Panc1 (cell line): ENCODE data around the gene CNKSR3. TPM values are rescaled to one million over a fixed set of nuclear protein-coding genes. Genes with fewer than 3 reads are reported as not detected.

ENCODE experiments used
- ATAC-seq: fragments of 200-7000 bp; cut with Tn5 transposase; 2 replicates; pipeline ENCODE4 v1.9.1; 2020; ENCODE audit warnings: mild to moderate bottlenecking, moderate library complexity
- BruUV-seq: library from RNA; stranded (reverse); fragments of 400-500 nt; replicated peaks from 2 replicates; lab custom pipeline; 2021; lab: Mats Ljungman, UMichigan
- CTCF ChIA-PET: fragments of 300-600 bp; sonication (Branson Sonifier 250); formaldehyde crosslinking; loops from one replicate; lab custom pipeline; 2022; ENCODE audit warnings: antibody characterized with exemption; lab: Charles Lee
- POLR2A ChIA-PET: fragments of 300-600 bp; sonication (Branson Sonifier 250); formaldehyde crosslinking; loops from one replicate; lab custom pipeline; 2022; ENCODE audit warnings: antibody characterized with exemption; lab: Charles Lee
- DNase-seq: peaks from one replicate; pipeline ENCODE4 v3.0.0-alpha.2; 2010; ENCODE audit warnings: low read depth, low spot score
- H3K27ac ChIP-seq: 2 replicates; pipeline ENCODE4 v1.5.1; 2011; ENCODE audit warnings: mild to moderate bottlenecking, low read length, inconsistent platforms
- H3K27me3 ChIP-seq: fragments of 200-500 bp; sonication (Bioruptor generic); 2 replicates; pipeline ENCODE4 v1.6.0; 2014; ENCODE audit warnings: low read length, inconsistent platforms; ENCODE audit not compliant: control insufficient read depth, insufficient read depth
- H3K36me3 ChIP-seq: fragments of 200-500 bp; sonication (Bioruptor generic); 2 replicates; pipeline ENCODE4 v1.5.1; 2014; ENCODE audit warnings: inconsistent platforms, mild to moderate bottlenecking, low read length, moderate library complexity; ENCODE audit not compliant: control insufficient read depth, insufficient read depth
- H3K4me1 ChIP-seq: 2 replicates; pipeline ENCODE4 v1.5.1; 2011; ENCODE audit warnings: inconsistent platforms, mild to moderate bottlenecking, low read length, moderate library complexity; ENCODE audit not compliant: control insufficient read depth, insufficient read depth
- H3K4me3 ChIP-seq, 2 experiments: 2 replicates each; pipeline ENCODE4 v1.5.1; 2011 to 2012; ENCODE audit warnings: low read depth in 2 of 2, low read length in 2 of 2, mild to moderate bottlenecking in 2 of 2, inconsistent platforms in 1 of 2, moderate library complexity in 1 of 2
- H3K9me3 ChIP-seq: fragments of 200-500 bp; sonication (Bioruptor generic); 2 replicates; pipeline ENCODE4 v1.5.1; 2014; ENCODE audit warnings: low read depth, mild to moderate bottlenecking, inconsistent platforms, low read length, moderate library complexity; ENCODE audit not compliant: control insufficient read depth, insufficient read depth
- POLR2AphosphoS5 ChIP-seq: IDR thresholded peaks from 2 replicates; pipeline ENCODE4 v1.6.1; 2012; ENCODE audit warnings: mild to moderate bottlenecking, low read depth, low read length, moderate library complexity
- SIN3A ChIP-seq: IDR thresholded peaks from 2 replicates; pipeline ENCODE4 v1.6.1; 2012; ENCODE audit warnings: low read depth, mild to moderate bottlenecking, low read length, moderate library complexity, borderline replicate concordance; ENCODE audit not compliant: insufficient read depth
- TCF7L2 ChIP-seq: IDR thresholded peaks from 2 replicates; pipeline ENCODE4 v1.6.1; 2011; ENCODE audit warnings: mild to moderate bottlenecking, low read depth, low read length, inconsistent platforms
- in situ Hi-C: cut with HindIII; loops from 2 replicates; pipeline ENCODE4 v1.10.0; 2016; ENCODE audit warnings: low sequenced_read_pairs, low pct_unique_long_range_greater_than_20kb
- intact Hi-C: fragments of 100-400 bp; cut with micrococcal nuclease; formaldehyde crosslinking; loops from one replicate; pipeline ENCODE4 v1.10.0; 2022; ENCODE audit not compliant: unreplicated experiment
- total RNA-seq: library from RNA; stranded (reverse); gene quantifications from one replicate; pipeline ENCODE4 v1.2.1, GENCODE V29; 2021; ENCODE audit not compliant: unreplicated experiment
- TF ChIP-seq, protein P1 (sequence below): fragments of 450-650 bp; IDR thresholded peaks from 2 replicates; pipeline ENCODE4 v1.5.1; 2017; ENCODE audit warnings: mild to moderate bottlenecking
- TF ChIP-seq, protein P2 (sequence below), 2 experiments: IDR thresholded peaks; 2 replicates each; pipeline ENCODE4 v1.6.1; 2011 to 2012; ENCODE audit warnings: low read depth in 2 of 2, control low read depth in 1 of 2, low read length in 1 of 2, mild to moderate bottlenecking in 1 of 2, moderate library complexity in 1 of 2; ENCODE audit not compliant: insufficient read depth in 1 of 2

The CNKSR3 gene
- total RNA-seq, 1 experiment from 2014 or later, result 18.2 TPM

DNA sequence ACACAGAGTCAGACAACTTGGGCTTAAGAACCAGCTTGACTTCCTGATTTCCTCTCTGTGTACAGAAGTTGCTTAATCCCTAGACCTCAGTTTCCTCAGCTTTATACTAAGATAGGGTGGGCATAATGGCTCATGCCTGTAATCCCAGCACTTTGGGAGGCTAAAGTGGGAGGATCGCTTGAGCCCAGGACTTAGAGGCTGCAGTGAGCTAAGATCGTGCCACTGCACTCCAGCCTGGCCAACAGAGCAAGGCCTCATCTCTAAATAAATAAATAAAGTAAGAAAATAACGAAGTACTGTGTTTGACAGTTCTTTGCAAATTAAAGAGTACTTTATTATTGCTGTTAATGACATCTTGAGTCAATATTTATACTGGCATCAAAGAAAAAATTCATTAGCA, 41.7 kb downstream of the CNKSR3 start:
- H3K27me3 ChIP-seq, result no peaks in the 10 kb centered on the region

DNA sequence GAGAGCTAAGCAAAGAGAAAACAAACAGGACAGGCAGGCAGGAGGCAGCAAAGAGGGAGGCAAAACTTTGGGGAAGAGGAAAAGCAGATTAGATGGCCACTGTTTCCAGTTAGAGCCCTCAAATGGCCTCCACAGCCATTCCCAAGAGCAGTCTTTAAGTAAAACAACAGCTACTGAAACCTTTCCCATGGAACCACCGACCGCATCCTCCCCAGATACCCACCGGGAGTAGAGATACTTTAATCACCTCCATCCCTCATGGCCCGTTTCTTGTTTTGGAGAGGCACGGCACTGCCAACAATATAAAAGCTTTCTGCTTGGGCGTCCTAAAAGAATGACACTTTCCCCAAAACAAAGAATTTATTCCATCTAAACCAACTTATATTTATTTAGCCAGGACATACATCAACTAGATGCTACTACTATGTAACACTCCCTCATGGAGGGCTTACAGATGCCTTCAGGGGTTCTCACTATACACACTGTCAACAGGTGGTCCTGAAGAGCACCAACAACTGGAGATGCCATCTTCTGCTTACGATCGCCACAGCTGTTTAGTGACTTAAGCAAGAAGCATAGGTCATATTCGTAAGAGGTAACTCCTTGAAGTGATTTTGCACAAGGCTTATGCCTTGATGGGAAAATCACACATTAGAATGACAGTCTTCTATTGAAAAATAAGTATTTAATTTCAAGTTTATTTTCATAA, 43.4 kb downstream of the CNKSR3 start:
- CTCF ChIA-PET, result no interaction called here

More for the DNA sequence above, 41.7 kb downstream of the CNKSR3 start:
- Histone ChIP-seq H3K4me1 (no peaks in the 10 kb centered on the region), H3K27ac (no peak overlapping the region), H3K4me3 (no peak overlapping the region), H3K9me3 (no peaks in the 10 kb centered on the region), H3K36me3 (no peaks in the 10 kb centered on the region)
- DNase-seq (no peak), ATAC-seq (no peak)
- ChIA-PET CTCF (no interaction called here), POLR2A (no interaction called here)
- in situ Hi-C loops, result no loop called here
- TF ChIP-seq, protein P1, sequence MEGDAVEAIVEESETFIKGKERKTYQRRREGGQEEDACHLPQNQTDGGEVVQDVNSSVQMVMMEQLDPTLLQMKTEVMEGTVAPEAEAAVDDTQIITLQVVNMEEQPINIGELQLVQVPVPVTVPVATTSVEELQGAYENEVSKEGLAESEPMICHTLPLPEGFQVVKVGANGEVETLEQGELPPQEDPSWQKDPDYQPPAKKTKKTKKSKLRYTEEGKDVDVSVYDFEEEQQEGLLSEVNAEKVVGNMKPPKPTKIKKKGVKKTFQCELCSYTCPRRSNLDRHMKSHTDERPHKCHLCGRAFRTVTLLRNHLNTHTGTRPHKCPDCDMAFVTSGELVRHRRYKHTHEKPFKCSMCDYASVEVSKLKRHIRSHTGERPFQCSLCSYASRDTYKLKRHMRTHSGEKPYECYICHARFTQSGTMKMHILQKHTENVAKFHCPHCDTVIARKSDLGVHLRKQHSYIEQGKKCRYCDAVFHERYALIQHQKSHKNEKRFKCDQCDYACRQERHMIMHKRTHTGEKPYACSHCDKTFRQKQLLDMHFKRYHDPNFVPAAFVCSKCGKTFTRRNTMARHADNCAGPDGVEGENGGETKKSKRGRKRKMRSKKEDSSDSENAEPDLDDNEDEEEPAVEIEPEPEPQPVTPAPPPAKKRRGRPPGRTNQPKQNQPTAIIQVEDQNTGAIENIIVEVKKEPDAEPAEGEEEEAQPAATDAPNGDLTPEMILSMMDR, result no peak
- TF ChIP-seq POLR2AphosphoS5 (no peak), SIN3A (no peak), TCF7L2 (no peak)
- TF ChIP-seq, protein P2, sequence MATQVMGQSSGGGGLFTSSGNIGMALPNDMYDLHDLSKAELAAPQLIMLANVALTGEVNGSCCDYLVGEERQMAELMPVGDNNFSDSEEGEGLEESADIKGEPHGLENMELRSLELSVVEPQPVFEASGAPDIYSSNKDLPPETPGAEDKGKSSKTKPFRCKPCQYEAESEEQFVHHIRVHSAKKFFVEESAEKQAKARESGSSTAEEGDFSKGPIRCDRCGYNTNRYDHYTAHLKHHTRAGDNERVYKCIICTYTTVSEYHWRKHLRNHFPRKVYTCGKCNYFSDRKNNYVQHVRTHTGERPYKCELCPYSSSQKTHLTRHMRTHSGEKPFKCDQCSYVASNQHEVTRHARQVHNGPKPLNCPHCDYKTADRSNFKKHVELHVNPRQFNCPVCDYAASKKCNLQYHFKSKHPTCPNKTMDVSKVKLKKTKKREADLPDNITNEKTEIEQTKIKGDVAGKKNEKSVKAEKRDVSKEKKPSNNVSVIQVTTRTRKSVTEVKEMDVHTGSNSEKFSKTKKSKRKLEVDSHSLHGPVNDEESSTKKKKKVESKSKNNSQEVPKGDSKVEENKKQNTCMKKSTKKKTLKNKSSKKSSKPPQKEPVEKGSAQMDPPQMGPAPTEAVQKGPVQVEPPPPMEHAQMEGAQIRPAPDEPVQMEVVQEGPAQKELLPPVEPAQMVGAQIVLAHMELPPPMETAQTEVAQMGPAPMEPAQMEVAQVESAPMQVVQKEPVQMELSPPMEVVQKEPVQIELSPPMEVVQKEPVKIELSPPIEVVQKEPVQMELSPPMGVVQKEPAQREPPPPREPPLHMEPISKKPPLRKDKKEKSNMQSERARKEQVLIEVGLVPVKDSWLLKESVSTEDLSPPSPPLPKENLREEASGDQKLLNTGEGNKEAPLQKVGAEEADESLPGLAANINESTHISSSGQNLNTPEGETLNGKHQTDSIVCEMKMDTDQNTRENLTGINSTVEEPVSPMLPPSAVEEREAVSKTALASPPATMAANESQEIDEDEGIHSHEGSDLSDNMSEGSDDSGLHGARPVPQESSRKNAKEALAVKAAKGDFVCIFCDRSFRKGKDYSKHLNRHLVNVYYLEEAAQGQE (IDR thresholded peaks at IDR 0.05; ENCODE audit: insufficient read depth in 1 of 2, low read depth in 2 of 2, low read length in 1 of 2), result no peak
- intact Hi-C loops, result no loop called here
- no TSS peak for BruUV-seq

More for the DNA sequence above, 43.4 kb downstream of the CNKSR3 start:
- Histone ChIP-seq H3K9me3 (no peaks in the 10 kb centered on the region), H3K27me3 (no peaks in the 10 kb centered on the region), H3K4me3 (no peak overlapping the region), H3K36me3 (no peaks in the 10 kb centered on the region), H3K4me1 (no peaks in the 10 kb centered on the region), H3K27ac (no peak overlapping the region)
- in situ Hi-C loops (no loop called here), intact Hi-C loops (no loop called here)
- ATAC-seq, result no peak
- no peak for DNase-seq
- BruUV-seq, result no TSS peak
- TF ChIP-seq, protein P2 (IDR thresholded peaks at IDR 0.05; ENCODE audit: insufficient read depth in 1 of 2, low read depth in 2 of 2, low read length in 1 of 2), result no peak
- TF ChIP-seq POLR2AphosphoS5, result no peak
- no peak for TF ChIP-seq TCF7L2
- no peak for TF ChIP-seq SIN3A
- TF ChIP-seq, protein P1, result no peak
- POLR2A ChIA-PET, result no interaction called here
